HG02970 (cell line): ENCODE measurements around the gene RBM8A.

Source experiments
- ATAC-seq: cut with Tn5 transposase; IDR thresholded peaks from one replicate; pipeline ENCODE4 v1.9.1; 2021; ENCODE audit warnings: mild to moderate bottlenecking, moderate library complexity, moderate number of reproducible peaks; ENCODE audit not compliant: unreplicated experiment, low FRiP score

The RBM8A gene

DNA sequence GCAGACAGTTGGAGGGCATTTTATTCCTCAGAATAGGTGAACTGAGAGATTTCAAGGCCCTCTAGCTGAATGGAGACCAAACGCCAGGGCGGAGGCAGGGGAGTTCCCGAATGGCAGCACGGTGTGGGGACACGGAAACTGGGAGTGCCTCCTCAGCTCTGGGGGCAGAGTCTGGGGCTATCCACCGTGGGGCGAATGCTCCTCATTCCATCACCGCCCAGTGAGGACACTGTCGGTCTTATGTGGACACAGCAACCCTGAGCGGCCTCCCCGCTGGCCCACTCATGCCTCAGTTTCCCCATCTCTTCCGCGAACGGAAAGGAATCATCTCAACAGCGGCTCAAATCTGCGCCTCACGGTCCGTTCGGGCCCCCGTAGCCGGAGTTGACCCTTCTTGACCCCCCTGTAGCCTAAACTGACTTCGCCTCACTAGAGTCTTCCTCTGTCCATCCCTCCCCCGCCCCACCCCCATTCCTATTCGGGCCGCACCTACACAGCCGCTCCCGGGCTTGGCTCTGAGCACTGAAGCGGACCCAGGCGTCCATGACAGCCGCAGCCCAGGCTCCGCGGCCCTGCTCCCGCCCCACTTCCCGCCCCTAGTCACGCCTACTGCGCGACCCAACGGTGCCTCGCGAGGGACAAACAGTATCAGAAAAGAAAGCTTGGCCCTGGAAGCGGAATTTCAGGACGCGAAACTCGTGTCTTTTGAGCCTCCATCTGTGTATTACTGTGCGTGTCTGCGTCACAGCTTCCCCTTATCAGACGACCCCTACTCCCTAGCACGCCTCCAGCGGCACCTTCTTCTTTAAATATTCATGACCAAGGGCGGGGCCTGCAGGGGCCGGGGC lies 8.9 kb downstream of the RBM8A start, which contains the start of gene PEX11B:
TSS of gene PEX11B (minus strand) at position 574 of the 848 bp plus-strand sequence. CDS start at position 545, 29 bp downstream.
- peak; percentile 68 for ATAC-seq

DNA sequence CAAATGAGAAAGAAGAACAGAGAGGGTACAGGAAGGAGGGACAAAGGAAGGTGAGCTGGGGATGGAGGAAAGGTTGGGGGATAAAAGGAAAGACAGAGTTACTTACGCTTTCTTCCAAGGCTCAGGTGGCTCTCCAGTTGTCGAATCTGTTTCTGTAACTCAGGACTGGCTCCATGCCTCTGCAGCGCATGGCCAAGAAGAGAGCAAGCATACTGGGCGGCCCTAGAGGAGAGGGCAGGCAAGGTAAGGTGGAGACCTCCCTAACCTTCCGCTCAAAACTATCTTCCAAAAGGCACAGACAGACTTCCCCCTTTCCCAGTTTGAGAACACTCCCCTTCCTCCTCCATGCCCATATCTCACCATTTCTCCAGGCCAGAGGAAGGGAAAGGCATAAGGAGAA lies 9.7 kb downstream of the RBM8A start:
- no peak for ATAC-seq

DNA sequence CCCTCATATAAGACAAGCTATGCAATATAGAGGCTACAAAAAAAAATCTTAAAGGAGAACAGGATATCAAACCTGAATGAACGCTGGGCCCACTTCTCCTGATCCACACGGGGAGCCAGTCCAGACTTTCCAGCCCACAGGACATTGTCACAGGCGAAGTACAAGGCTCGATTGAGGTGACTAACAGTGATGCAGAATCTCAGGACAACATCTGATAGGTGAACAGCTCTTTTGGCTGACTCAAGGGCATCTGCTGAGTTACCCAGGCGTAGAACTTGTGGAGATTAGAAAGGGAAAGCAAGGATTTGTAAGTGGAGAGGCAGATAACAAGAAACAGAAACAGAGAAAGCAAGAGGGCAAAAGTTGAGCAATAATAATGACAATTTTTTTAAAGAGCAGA lies 10.5 kb downstream of the RBM8A start:
- no peak for ATAC-seq

DNA sequence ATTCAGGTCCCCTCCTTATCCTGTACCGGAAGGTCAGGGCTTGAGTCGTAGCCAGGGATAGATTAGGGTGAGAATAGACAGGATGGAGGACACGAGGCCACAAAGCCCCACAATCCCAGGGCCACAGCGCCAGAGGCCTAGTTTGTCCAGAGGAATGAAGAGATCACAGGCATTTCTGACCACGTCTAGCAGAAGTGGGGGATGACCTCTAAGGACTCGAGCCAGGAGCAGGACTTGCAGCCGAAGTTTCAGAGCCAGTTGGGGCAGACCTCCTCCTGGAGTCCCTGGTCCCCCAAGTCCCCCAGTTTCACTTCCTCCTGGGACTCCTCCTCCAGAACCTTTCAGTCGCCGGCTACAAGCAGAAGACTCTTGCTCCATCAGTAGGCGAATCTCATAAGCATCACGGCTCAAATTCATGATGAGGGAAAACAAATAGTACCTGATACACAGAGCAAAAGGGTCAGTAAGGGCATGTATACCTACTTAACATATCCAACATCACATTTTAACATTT lies 15.1 kb downstream of the RBM8A start:
- no peak for ATAC-seq

DNA sequence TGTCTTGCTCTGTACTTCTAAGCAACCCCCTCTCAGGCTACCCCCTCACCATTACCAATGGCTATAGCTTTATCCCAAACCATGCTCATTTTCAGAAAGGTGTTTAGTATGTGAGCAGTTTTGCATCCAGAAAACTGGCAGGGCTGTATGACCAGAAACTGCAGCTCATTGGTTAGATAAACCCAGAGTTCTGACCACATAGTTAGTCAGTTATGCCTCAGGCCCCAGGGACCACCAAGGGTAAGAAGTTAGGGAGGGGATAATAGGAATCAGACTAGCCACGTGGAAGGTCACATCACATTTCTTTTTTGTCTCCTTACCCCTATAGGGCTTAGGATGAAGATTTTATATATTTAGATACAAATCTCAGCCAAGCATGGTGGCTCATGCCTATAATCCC lies 18.6 kb downstream of the RBM8A start:
- ATAC-seq, result no peak

DNA sequence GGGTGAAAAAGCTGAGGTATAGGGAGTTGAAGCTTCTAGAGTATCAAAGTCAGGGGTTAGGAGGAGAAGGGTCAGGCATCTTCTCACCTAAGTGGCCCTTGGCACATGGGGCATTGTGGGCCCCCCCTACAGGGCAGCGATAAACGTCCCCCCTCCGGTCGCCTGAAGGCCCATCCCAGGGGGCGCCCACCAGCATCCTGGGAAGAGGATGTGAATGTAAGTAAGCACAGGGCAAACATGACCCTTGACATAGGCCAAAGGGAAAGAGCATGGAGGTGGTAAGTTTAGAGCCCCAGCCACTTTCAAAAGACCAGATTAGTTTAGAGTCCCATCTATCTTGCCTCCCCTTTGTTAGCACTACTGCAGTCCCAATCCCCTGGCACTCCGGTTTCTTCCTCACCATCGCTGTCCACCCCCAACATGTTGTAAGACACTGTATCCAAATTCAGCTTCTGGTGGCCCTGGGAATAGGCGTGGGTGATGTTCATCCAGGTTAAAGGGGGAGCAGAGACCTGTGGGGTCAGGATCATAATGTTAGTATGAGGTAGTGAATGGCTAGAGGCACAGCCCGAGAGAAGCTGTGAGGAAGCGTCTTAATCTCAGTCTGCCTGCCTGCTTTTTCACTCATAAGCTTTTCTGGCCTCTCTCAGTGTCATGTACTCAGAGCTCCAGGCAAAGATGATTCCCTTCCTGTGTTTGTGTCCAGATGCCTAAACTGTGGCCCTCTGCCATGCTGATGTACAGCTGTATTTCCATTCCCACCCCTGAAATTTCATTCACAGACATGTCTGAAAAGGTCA lies 20.1 kb downstream of the RBM8A start:
- no peak for ATAC-seq

DNA sequence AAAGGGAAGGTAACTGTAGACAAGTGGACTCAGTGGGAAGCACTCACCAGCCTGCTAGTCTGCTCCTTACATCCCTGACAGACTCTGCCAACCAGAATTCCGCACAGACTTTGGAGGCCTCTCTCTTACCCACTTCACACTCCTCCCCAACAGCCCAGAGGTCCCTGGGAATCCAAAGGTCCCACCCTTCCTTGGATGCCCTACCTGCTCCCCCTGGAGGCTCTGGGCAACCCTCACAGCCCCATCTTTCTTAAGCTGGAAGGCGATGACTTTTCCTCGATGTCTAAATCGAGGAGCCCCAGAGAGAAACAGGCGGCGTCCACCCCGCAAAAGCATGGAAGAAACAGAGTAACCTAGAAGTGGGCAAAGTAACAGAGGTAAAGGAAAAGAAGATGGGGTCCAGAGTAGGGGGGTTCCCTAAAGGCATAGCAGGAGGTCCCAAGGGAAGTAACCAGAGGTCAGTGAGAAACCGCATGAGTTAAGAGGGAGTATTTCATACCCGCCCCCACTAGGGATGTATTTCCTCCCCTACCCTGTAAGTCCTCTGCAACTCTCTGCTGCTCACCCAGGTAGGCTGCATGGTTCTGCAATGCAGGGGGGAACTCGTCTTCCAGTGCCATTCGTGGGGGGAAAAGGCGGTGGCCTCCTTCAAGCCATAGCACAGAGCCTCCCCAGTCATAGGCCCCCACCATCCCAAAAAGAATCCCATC lies 25.8 kb downstream of the RBM8A start:
- ATAC-seq, result no peak

DNA sequence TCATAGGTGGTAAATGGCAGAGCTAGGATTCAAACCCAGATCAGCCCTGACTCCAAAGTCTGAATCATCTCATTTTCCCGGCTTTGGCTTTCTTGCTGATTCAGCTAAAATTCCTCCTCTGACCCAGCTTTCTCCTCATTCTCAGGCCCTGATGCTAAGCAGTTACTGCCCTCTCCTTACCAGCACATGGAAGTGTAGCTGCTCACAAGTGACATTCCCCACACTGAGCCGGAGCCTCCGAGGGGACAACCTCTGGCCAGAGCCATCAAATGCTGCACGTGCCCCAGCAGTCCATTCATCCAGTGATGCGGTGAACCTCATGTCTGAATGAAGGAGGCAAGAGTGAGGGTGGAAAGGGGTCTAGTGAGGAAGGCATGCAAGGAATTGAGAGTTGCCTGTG lies 28.5 kb downstream of the RBM8A start:
- no peak for ATAC-seq

DNA sequence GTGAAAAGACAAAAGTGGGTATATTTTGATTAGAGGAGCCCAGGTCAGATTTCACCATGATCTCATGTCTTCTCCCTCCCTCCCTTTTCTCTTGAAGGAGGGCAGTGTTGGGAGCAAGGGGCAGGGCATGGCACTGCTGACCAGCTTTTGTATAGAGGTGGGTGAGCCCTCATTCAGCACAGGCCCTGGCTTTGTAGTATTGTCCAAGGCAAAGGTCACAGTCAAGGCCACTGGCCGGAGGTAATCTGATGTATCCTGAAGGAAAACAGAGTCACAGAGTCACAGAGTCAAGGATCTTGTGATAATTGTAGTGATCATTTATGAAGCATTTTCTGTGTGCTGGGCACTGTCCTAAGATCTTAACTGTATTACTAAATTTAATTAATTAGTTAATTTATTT lies 29.3 kb downstream of the RBM8A start:
- no peak for ATAC-seq

DNA sequence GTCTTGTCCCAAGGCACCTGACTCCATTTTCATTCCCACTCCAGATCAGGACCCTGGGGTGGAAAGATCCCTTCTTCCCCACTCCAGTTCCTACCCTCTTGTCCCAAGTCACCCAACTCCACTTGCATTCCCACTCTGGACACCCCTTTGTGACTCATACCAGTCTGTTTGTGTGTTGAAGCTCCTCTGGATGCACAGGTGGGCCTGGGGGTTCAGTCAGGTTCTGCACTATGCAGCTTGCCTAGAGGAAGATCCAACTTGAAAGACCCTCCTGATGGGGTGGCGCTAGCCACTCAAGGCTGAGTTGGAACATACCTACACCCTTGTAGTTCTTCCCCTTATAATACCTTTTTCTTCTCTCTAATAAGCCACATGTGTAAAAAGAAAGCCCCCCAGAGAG lies 31.8 kb downstream of the RBM8A start:
- no peak for ATAC-seq

DNA sequence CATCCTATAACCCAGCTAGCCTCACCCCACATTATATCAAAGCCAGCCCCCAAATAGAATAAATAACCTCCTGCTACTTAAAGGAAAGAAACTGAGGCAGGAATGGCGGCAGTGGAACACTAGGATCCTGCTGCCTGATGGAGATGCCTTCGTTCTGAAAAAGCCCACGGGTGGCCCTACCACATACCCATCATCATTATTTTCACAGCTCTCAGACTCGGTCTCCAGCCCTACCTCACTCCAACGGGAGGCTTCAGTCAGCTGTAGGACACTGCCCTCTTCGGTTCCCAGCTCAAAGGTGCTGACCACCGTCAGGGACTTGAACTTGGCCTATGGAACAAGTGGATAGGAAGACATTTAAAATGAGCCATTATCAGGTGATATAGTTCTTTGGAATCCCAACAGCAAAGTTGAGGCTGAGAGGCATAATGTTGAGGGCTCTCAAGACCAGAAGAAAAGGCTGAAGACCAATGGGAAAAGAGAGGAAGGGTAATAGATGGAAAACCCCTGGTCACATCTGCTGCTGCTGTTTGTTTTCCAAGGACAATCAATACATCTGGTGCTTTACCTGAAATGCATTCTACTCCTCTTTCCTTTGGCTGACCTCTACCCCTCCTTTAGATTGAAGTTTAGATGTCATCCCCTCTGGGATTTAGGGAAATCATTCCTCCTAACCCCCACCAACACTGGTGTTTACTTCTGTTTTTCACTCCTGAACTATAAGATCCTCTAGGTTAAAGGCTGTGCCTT lies 33.8 kb downstream of the RBM8A start:
- ATAC-seq, result no peak

DNA sequence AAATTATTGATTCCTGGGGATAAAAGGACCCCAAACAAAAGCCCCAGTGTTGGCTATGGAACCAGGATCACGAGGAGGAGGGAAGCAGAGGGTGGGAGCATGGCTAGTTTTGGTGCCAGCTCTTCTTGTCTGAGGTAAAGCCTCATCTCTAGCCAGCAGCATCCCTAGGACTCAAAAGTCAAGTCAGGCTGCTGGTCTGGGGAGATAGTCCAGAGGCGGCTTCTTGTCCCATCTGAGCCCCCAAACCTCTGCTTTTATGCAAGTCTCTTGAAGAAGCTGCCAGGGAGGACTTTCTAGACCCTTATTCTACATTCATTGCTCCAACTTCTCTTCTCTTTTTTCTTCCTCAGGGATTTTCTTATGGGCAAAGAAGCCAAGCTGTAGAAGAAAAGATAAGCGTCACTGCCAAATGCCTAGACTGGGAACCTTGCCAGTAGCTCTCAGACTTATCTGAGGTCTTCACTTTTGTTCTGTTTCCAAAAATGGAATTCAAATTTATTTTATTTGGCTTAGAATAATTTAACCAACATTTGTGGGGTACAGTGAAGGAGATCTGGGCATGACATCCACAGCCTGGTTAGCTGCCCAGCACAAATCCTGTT lies 34.7 kb downstream of the RBM8A start:
- ATAC-seq, result no peak

DNA sequence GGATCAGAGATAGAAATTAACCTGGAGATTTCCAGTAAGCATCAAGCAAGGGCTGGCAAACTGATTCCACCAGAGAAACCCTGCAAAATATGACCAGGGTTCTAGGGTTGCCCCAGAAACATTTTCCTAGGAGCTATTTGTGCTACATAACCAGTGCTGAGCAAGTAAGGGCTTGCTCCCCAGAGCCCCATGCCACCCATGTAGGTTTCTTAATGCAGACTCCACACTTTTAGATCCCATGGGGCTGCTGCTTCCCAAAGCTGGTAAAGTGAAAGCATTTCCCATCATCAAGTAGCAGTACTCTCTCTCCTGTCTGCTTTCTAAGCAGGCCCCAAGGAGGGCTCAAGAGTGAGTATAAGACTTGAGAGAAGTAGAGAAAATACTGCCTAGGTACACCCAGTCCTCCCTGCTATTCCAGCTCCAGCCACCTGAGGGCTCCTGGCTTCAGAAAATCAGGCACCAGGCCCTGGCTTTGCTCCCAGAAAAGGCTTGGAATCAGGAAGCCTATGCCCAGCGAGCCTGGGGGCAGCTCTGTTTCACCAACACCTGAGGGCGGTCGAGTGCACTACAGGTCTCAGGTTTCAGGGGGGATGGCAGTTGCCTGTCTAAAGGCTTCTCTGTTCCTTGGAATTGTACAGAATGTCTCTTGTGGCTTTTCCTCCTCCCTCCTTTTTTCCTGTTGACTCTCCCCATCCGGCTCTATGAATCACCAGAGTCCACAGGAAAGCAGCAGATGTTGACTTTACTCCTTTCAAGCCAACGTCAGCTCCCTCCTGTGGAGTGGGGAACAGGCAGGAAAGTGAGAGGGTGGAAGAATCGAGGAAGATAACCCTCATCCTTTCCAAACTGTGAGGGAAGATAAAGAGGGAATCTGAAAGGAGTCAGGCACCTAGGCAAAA lies 35.4 kb downstream of the RBM8A start:
- no peak for ATAC-seq

DNA sequence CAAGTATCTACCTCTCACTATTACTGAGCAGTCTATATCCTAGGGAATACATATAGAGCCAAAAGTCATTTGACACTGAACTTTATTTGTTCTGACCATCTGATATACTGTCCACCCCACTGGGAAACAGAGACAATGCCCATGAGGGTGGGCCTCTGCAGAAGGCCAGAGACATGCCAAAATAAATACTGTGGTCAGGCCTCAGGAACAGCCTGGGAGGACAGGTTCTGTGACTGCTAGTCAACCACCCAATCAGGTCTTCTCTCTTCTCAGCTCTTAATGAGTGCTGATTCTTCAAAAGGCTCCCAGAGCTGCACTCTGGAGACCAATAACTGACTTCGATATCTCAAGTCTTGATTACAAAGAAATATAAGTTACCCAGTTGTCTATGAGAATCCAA lies 36.1 kb downstream of the RBM8A start:
- no peak for ATAC-seq

DNA sequence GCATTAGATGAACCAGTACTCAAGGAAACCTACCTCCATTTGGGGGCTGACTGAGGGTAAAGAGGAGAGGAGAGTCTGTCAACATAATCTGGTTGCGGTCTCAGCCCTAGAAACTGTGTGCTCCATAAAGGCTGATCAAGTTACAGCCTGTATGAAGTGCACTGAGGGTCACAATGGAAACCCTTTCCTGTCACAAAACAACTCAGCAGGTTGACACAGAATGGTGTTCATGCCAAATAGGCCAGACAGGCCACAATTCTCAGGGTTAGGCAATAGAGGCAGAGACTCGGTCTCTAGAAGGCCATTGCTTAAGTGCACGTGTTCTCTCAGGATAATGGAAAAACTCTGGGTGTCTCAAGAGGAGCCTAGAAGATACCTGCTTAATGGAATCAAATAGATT lies 37.6 kb downstream of the RBM8A start:
- no peak for ATAC-seq

DNA sequence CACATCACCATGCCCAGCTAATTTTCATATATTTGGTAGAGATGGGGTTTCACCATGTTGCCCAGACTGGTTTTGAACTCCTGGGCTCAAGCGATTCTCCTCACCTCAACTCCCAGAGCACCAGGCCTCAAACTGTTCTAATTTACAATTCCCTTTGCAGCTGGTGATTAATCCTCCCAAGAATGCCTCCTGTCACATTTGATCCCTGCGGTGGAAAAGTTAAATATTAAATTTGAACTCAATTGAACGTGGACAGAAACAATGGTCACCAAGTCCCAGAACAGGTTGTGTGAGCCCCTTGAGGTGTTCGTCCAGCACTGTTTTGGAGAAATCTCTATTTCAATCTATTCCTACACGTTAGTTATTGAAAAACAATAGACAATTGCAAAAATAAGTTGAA lies 39.7 kb downstream of the RBM8A start:
- no peak for ATAC-seq

DNA sequence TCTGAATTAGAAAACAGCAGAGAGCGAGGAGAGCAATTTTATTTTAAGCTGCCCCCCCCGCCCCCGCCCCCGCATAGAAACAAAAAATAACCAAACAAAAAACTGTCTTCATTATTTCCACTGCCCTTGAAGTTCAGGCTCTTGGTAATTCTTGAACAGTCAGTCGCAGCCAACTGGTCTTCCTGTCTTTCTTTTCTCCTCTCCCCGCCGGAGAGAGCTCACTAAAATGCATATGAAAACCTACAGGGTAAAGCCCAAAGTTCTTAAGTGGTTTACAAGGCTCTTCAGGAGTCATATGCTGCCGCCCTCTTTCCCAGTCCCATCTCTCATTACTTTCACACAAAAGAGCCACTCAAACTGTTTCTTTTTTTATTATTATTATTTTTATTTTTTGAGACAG lies 40.5 kb downstream of the RBM8A start:
- no peak for ATAC-seq

DNA sequence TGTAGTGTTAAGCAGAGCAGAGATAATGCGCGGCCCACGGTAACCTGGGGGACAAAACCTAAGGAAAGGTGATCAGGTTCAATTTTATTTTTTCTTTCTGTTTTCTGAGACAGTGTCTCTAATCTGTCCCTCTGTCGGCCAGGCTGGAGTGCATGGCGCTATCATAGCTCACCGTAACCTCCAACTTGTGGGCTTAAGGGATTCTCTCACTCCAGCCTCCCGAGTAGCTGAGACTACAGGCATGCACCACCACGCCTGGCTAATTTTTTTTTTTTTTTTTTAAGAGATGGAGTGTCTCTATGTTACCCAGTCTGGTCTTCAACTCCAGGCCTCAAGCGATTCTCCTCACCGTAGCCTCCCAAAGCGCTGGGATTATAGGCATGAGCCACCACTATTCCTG lies 40.9 kb downstream of the RBM8A start:
- no peak for ATAC-seq
